ENCODE measurements around the gene RIPOR3.

The RIPOR3 gene

DNA sequence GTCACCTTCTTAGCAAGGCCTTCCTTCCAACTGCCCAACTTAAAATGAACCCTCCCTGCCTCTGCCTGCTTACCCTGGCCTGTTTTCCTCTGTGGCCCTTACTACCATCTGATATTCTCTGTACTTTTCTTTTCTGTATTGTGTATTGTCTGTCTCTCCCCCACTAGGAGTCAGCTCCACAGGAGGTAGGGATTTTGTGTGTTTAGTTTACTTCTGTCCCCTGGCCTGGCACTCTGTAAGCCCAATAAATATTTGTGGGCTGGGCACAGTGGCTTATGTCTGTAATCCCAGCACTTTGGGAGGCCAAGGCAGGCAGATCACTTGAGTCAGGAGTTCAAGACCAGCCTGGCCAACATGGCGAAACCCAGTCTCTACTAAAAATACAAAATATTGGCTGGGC lies 72.8 kb downstream of the RIPOR3 start:
- Histone ChIP-seq H3K27ac (replicated peaks) (no peak overlapping the region), H3K4me3 (replicated peaks; ENCODE audit: insufficient read depth, low read length) (no peak overlapping the region), H3K27me3 (ENCODE audit: insufficient read depth, poor library complexity, severe bottlenecking) (no peaks in the 10 kb centered on the region)
- DNase-seq (ENCODE audit: low read depth in 1 of 2, low spot score in 1 of 2), result no peak
- TF ChIP-seq, protein P1, sequence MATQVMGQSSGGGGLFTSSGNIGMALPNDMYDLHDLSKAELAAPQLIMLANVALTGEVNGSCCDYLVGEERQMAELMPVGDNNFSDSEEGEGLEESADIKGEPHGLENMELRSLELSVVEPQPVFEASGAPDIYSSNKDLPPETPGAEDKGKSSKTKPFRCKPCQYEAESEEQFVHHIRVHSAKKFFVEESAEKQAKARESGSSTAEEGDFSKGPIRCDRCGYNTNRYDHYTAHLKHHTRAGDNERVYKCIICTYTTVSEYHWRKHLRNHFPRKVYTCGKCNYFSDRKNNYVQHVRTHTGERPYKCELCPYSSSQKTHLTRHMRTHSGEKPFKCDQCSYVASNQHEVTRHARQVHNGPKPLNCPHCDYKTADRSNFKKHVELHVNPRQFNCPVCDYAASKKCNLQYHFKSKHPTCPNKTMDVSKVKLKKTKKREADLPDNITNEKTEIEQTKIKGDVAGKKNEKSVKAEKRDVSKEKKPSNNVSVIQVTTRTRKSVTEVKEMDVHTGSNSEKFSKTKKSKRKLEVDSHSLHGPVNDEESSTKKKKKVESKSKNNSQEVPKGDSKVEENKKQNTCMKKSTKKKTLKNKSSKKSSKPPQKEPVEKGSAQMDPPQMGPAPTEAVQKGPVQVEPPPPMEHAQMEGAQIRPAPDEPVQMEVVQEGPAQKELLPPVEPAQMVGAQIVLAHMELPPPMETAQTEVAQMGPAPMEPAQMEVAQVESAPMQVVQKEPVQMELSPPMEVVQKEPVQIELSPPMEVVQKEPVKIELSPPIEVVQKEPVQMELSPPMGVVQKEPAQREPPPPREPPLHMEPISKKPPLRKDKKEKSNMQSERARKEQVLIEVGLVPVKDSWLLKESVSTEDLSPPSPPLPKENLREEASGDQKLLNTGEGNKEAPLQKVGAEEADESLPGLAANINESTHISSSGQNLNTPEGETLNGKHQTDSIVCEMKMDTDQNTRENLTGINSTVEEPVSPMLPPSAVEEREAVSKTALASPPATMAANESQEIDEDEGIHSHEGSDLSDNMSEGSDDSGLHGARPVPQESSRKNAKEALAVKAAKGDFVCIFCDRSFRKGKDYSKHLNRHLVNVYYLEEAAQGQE (IDR thresholded peaks at IDR 0.05; ENCODE audit: insufficient replicate concordance, low read depth), result no peak
- TF ChIP-seq GABPA (IDR thresholded peaks at IDR 0.05; ENCODE audit: low read depth), result no peak
- no peak for TF ChIP-seq SPI1 (IDR thresholded peaks at IDR 0.05; ENCODE audit: borderline replicate concordance, low read depth)
- TF ChIP-seq, protein P2, sequence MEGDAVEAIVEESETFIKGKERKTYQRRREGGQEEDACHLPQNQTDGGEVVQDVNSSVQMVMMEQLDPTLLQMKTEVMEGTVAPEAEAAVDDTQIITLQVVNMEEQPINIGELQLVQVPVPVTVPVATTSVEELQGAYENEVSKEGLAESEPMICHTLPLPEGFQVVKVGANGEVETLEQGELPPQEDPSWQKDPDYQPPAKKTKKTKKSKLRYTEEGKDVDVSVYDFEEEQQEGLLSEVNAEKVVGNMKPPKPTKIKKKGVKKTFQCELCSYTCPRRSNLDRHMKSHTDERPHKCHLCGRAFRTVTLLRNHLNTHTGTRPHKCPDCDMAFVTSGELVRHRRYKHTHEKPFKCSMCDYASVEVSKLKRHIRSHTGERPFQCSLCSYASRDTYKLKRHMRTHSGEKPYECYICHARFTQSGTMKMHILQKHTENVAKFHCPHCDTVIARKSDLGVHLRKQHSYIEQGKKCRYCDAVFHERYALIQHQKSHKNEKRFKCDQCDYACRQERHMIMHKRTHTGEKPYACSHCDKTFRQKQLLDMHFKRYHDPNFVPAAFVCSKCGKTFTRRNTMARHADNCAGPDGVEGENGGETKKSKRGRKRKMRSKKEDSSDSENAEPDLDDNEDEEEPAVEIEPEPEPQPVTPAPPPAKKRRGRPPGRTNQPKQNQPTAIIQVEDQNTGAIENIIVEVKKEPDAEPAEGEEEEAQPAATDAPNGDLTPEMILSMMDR (IDR thresholded peaks at IDR 0.05; ENCODE audit: insufficient read depth, low read length), result no peak
- TF ChIP-seq POLR2AphosphoS5 (IDR thresholded peaks at IDR 0.05; ENCODE audit: low read depth), result no peak

DNA sequence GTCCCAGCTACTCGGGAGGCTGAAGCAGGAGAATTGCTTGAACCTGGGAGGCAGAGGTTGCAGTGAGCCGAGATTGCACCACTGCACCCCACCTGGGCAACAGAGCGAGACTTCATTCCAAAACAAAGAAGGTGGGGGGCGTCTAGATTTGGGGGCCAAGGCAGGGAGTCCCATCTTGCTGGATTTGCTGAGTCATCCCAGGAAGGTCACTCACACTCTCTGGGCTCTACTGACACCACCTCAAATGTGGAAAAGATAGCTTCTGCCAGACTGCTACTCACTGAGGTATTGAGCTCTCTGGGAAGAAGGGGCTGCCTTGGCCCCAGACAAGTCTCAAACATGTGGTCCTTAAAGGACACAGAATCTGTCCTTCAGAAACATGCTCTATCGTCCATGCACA lies 74.3 kb downstream of the RIPOR3 start:
- no peak overlapping the region for H3K4me3 ChIP-seq (replicated peaks; ENCODE audit: insufficient read depth, low read length)
- H3K27ac ChIP-seq (replicated peaks), result no peak overlapping the region
- DNase-seq (ENCODE audit: low read depth in 1 of 2, low spot score in 1 of 2), result no peak
- TF ChIP-seq GABPA (IDR thresholded peaks at IDR 0.05; ENCODE audit: low read depth) (no peak), SPI1 (IDR thresholded peaks at IDR 0.05; ENCODE audit: borderline replicate concordance, low read depth) (no peak), POLR2AphosphoS5 (IDR thresholded peaks at IDR 0.05; ENCODE audit: low read depth) (no peak)
- TF ChIP-seq, protein P2 (IDR thresholded peaks at IDR 0.05; ENCODE audit: insufficient read depth, low read length), result no peak
- TF ChIP-seq, protein P1 (IDR thresholded peaks at IDR 0.05; ENCODE audit: insufficient replicate concordance, low read depth), result no peak
- H3K27me3 ChIP-seq (ENCODE audit: insufficient read depth, poor library complexity, severe bottlenecking), result no peaks in the 10 kb centered on the region

DNA sequence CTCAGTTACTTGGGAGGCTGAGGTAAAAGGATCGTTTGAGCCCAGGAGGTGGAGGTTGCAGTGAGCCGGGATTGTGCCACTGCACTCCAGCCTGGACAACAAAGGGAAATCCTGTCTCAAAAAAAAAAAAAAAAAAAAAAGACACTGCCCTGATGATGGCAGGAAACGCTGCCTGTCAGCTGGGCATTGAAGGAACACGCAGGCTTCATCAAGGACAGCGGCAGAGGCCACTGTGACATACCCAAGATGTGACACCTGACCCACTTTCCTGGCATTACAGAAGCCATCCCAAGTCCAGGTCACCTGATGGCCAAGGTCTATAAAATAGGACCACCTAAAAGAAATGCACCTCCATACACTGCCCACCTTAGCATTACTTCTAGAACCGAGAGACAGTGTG lies 75.9 kb downstream of the RIPOR3 start:
- TF ChIP-seq, protein P1 (IDR thresholded peaks at IDR 0.05; ENCODE audit: insufficient replicate concordance, low read depth), result no peak
- TF ChIP-seq GABPA (IDR thresholded peaks at IDR 0.05; ENCODE audit: low read depth), result no peak
- no peak for TF ChIP-seq POLR2AphosphoS5 (IDR thresholded peaks at IDR 0.05; ENCODE audit: low read depth)
- TF ChIP-seq, protein P2 (IDR thresholded peaks at IDR 0.05; ENCODE audit: insufficient read depth, low read length), result no peak
- no peak for TF ChIP-seq SPI1 (IDR thresholded peaks at IDR 0.05; ENCODE audit: borderline replicate concordance, low read depth)
- H3K27ac ChIP-seq (replicated peaks), result no peak overlapping the region
- DNase-seq (ENCODE audit: low read depth in 1 of 2, low spot score in 1 of 2), result no peak

More for the DNA sequence above, 75.9 kb downstream of the RIPOR3 start:
- Histone ChIP-seq H3K27me3 (ENCODE audit: insufficient read depth, poor library complexity, severe bottlenecking) (no peaks in the 10 kb centered on the region), H3K4me3 (replicated peaks; ENCODE audit: insufficient read depth, low read length) (no peak overlapping the region)
